HG03354 (cell line): ENCODE measurements around the gene GFPT2.

Source experiments
- ATAC-seq: cut with Tn5 transposase; IDR thresholded peaks from one replicate; pipeline ENCODE4 v1.9.1; 2021; ENCODE audit warnings: mild to moderate bottlenecking; ENCODE audit not compliant: unreplicated experiment, poor library complexity, severe bottlenecking

The GFPT2 gene

DNA sequence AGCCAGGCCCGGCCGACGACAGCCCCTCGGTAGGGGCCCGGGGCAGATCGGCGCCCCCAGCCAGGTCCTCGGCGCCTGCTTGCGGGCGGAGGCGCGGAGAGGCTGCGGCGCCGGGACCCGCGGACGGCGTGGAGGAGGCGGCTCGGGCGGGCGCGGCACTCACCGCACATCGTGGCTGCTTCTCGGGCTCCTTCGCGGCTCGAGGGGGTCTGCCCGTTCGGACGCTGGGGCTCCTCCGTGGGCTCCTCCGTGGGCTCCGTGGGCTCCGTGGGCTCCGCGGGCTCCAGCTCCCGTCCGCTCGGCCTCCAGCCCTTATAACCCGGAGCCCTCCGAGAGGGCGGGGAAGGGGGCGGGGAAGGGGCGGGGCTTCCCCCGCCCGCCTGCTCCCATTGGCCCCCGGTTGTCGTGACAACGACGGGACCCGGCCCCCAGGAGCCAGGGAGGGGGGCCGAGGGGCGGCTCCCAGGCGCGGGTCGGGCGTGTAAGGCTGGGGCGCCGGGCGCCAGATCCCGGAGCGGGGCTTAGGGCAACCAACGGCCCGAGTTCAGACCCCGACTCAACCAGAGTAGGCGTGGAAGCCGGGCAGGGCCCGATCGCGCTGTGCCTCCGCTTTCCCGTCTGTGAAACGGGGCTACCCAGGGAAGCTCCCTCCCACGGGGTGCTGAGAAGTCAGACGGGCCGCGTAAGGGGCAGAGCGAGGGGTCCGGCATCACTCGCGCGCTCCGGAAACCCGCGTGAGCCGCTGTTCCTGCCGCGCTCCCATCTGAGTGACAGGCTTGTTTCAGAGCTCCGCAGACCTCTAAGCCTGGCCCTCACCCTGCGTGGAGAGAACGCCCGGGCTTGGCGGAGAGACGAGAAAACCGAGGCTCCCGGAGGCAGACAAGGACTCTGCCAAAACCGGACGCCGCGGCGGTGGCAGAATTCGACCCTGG, at the start of gene GFPT2:
TSS of gene GFPT2 (minus strand) at position 289 of the 932 bp plus-strand sequence. CDS start at position 170, 119 bp downstream.
- peak; percentile 77 for ATAC-seq

- ATAC-seq: no peak
These were observed 49.6 kb upstream of the GFPT2 start for GRCh38 chr5:180402716-180403115.

- no peak for ATAC-seq
These were observed 48.2 kb upstream of the GFPT2 start for GRCh38 chr5:180401229-180401907.

DNA sequence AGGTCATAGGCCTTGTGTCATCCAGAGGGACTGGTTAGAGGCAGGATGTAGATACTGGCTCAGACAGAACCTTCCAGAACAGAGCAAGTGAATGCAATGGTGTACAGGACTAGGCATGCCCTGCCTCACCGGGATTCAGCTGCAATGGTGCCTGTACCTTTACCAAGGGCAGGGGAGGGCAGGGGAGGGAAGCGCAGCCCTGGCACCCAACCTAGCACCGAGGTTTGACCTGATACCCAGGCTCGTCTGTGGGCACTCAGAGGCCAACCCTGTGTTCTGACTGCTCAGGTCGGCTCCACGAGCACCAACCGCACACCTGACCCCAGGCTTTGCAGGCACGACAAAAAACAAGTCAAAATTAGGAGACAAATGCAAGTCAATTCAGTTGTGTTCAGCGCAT, 47.3 kb upstream of the GFPT2 start:
- no peak for ATAC-seq

GRCh38 chr5:180399401-180400215, 46.5 kb upstream of the GFPT2 start:
- ATAC-seq: no peak

DNA sequence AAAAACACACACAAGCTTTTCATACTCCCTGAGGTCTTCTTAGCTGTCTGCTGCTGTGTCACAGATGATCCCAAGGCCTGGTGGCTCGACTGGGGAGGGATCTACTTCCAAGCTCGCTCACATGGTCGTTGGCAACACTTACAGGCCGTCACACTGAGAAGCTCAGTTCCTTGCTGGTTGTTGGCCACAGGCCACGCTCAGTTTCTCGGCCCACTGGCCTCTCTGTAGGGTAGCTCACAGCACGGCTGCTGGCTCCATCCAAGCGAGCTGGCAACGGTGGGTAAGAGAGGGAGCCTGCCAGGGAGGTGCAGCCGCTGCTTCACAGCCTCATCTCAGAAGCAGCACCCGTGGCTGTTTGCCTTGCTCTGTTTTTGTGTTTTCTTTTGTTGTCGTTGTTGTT, 43.8 kb upstream of the GFPT2 start:
- ATAC-seq: no peak

- no peak for ATAC-seq
These were observed 42.6 kb upstream of the GFPT2 start for GRCh38 chr5:180395540-180396274.

GRCh38 chr5:180394031-180394636, 41.0 kb upstream of the GFPT2 start:
- no peak for ATAC-seq

- no peak for ATAC-seq
These were observed 38.1 kb upstream of the GFPT2 start for GRCh38 chr5:180391276-180391675.

GRCh38 chr5:180390441-180391190, 37.5 kb upstream of the GFPT2 start:
- ATAC-seq: no peak

DNA sequence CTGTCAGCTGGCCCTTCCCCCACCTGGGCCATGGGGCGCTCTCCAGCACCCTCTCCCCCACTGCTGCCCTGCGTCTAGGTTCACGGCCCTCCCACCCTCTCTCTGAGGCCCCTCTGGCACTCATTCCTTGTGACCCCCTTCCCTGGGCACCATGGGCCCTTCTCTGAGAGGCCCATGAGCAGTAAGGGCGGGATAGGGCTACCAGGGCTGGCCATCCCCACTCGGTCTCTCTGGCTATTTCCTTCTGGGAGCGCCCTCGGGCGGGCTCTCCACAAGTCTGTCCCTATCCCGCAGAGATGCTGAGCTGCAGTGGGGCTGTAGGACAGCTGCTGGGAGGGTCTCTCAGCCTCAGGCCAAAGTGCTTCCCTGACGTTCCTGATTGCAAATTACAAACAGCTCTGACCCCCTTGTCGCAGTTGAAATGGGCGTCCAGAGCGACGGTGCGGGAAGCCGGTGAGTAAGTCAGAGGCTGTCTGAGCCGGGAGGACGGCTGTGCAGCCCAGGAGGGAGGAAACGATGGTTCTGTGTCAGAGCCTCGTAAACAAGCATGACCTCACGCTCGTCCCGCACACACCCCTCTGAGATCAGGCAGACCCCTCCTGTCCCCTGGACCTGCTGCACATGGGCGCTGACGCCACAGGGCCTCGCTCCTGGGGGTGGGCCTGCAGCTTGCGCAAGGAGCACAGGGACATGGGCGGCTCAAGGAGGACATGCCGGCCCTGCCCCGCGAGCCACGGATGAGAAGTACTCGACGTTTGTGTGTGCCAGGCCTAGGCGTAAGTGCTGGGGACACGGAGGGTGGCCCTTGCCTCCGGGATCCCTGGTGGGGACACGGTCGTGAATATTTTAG, 36.3 kb upstream of the GFPT2 start:
- no peak for ATAC-seq

DNA sequence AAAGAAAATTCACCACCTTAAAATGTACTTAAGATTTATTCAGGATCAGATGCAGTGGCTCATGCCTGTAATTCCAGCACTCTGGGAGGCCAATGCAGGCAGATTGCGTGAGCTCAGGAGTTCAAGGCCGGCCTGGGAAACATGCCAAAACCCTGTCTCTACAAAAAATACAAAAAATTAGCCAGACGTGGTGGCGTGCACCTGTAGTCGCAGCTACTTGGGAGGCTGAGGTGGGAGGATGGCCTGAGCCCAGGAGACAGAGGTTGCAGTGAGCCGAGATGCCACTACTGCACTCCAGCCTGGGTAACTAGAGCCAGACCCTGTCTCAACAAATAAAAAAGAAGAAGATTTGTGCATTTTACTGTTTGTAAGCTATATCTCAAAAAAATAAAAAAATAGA, 34.7 kb upstream of the GFPT2 start:
- ATAC-seq: no peak

- ATAC-seq: no peak
These were observed 29.8 kb upstream of the GFPT2 start for GRCh38 chr5:180382926-180383325.

DNA sequence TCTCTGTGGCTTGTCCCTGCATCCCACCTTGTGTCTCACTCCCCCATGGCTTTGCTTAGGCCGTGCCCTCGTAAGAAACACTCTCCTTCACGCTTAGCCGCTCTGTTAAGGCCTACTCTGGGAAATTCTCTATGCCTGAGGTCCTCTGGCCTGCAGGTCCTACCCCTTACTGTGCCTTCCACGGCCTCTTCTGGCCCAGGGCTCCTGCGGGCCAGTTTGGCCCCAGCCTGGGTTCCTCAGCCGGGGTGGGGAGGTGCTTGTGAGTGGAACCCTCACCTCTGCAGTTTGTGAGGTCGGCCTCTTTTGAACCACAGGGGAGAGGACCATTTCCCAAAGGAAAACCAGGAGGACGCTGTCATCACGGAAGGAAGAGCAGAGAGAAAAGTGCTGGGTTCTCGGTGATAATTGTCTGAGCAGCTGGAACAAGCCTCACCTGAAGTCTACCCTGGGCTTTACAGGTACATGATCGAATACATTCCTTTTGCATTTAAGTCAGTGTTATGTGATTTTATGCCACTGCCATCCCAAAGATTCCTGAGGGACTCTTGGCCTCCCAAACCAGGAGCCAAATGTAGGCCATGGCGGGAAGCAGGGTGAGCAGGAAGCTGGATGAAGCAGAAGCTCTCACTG, 28.8 kb upstream of the GFPT2 start:
- ATAC-seq: no peak

DNA sequence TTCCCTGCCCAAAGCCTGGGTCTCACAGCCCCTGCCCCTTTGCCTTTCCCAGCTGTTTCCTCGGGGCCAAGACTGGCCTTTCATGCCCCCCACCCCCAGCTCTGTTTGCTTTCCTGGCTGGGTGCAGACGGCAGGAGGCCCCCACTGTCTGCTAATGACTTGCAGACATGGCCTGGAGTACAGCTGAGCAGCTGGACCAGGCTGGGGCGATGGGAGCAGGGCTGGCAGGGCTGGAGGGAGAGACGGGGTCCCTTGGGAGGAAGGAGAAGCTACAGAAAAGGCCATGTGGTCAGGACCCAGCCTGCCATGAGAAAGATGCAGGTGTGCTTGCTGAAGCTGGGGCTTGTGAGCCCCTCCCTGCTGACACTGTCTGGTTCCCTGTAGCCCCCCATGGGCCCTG, 28.3 kb upstream of the GFPT2 start:
- ATAC-seq: no peak

DNA sequence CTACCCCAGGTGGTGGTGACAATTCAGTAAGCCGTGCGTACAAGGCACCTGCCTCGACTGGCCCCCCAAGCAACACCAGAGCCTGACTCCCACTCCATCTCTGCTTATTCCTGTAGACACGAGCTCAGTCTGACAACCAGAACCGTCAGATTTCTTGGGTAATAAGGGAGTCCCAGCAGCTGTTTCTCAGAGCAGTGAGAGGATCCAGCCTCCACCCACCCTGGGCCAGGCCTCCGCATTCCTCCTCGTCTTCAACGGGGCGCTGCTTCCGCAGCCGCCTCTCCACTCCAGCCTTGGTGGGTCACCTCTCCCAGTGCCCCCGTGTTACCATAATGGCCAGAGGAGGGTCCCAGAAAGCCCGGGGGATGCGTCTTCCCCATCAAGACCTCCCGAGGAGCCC, 27.7 kb upstream of the GFPT2 start:
- ATAC-seq: no peak

DNA sequence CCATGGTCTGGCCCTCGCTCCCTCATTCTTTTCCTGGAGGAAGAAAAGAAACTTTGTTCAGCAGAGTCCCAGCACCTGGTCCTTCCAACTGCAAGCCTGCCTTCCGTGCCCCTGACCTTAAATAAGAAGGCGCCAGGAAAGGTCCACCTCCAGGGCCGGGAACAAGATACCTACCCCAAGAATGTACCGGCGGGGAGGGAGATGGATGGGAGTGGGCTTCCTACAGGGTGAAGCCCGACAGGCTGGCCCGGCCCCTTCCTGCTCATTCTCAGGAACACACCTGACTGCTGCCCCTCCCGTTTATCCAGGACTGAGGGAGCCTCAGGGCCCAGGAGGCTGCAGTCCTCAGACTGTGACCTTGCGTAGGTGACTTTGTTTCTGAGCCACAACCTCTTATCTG, 27.3 kb upstream of the GFPT2 start:
- no peak for ATAC-seq
